Activated B cell treated with CpG ODN at 0.5 μM for 24 hours (primary cell): ENCODE results near the gene LDAF1. TPM values are rescaled to one million over a fixed set of nuclear protein-coding genes. Genes with fewer than 3 reads are reported as not detected.

Source experiments
- ATAC-seq: fragments of 200-7000 bp; cut with Tn5 transposase; one replicate; pipeline ENCODE4 v1.10.0; 2021; ENCODE audit warnings: low read depth, mild to moderate bottlenecking, moderate library complexity
- CTCF ChIA-PET: fragments of 350-600 bp; sonication (Branson Sonifier 250); formaldehyde crosslinking; loops from one replicate; lab custom pipeline; 2021; ENCODE audit warnings: antibody characterized with exemption; lab: Charles Lee
- POLR2A ChIA-PET: fragments of 350-600 bp; sonication (Branson Sonifier 250); formaldehyde crosslinking; loops from one replicate; lab custom pipeline; 2021; ENCODE audit warnings: antibody characterized with exemption; lab: Charles Lee
- DNase-seq: peaks from one replicate; pipeline ENCODE4 v3.0.0; 2022
- H3K27ac Mint-ChIP-seq: one replicate; pipeline ENCODE4 v1.8.0; 2020; ENCODE audit warnings: mixed read lengths
- H3K27me3 Mint-ChIP-seq: one replicate; pipeline ENCODE4 v1.8.0; 2021; ENCODE audit warnings: mixed read lengths
- H3K36me3 Mint-ChIP-seq: one replicate; pipeline ENCODE4 v1.8.0; 2021; ENCODE audit warnings: low read depth, mixed read lengths
- H3K4me1 Mint-ChIP-seq: one replicate; pipeline ENCODE4 v1.8.0; 2021; ENCODE audit warnings: mixed read lengths
- H3K4me3 Mint-ChIP-seq: one replicate; pipeline ENCODE4 v1.8.0; 2020; ENCODE audit warnings: mild to moderate bottlenecking, mixed read lengths
- H3K9me3 Mint-ChIP-seq: one replicate; pipeline ENCODE4 v1.8.0; 2020; ENCODE audit warnings: mixed read lengths
- intact Hi-C: fragments of 100-400 bp; cut with micrococcal nuclease; formaldehyde crosslinking; loops from one replicate; pipeline ENCODE4 v1.15.1; 2024
- total RNA-seq: library from RNA; stranded (reverse); gene quantifications from 2 replicates; pipeline ENCODE4 v1.2.3, GENCODE V29; 2022
- TF ChIP-seq, protein P1 (sequence below): fragments of 200-600 bp; IDR thresholded peaks from one replicate; pipeline ENCODE4 v1.8.0; 2022; ENCODE audit warnings: antibody characterized with exemption, mild to moderate bottlenecking

Gene LDAF1
- total RNA-seq, 1 donor from 2014 or later: 17.2 TPM

DNA sequence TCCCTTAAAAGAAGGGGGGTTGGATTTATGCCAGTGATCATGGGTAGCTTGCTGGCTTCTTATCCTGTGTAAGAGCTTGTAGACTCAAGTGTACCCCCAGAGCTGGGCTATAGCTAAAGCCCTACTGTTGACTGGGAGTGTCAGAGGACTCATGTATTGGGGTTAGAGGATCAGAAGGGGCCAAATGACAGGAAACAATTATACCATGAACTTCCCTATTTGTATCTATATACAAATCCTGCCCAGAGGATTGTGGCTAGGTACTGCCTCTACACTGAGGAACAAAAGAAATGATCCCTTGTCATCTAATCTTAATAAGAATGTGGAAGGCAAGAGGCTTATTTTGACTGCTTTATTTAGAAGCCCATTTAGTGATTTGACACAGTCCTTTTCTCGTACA is 38.6 kb downstream of the LDAF1 start:
- POLR2A ChIA-PET: no interaction called here
- Mint-ChIP-seq H3K4me1 (peaks cover 16% of the 10 kb centered on the region), H3K27me3 (peaks cover 33% of the 10 kb centered on the region), H3K36me3 (no peaks in the 10 kb centered on the region), H3K27ac (no peak overlapping the region), H3K4me3 (no peak overlapping the region), H3K9me3 (peaks cover under 1% of the 10 kb centered on the region)
- CTCF ChIA-PET: no interaction called here
- DNase-seq (no peak), ATAC-seq (no peak)
- intact Hi-C loops: no loop called here
- TF ChIP-seq, protein P1, sequence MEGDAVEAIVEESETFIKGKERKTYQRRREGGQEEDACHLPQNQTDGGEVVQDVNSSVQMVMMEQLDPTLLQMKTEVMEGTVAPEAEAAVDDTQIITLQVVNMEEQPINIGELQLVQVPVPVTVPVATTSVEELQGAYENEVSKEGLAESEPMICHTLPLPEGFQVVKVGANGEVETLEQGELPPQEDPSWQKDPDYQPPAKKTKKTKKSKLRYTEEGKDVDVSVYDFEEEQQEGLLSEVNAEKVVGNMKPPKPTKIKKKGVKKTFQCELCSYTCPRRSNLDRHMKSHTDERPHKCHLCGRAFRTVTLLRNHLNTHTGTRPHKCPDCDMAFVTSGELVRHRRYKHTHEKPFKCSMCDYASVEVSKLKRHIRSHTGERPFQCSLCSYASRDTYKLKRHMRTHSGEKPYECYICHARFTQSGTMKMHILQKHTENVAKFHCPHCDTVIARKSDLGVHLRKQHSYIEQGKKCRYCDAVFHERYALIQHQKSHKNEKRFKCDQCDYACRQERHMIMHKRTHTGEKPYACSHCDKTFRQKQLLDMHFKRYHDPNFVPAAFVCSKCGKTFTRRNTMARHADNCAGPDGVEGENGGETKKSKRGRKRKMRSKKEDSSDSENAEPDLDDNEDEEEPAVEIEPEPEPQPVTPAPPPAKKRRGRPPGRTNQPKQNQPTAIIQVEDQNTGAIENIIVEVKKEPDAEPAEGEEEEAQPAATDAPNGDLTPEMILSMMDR: no peak

DNA sequence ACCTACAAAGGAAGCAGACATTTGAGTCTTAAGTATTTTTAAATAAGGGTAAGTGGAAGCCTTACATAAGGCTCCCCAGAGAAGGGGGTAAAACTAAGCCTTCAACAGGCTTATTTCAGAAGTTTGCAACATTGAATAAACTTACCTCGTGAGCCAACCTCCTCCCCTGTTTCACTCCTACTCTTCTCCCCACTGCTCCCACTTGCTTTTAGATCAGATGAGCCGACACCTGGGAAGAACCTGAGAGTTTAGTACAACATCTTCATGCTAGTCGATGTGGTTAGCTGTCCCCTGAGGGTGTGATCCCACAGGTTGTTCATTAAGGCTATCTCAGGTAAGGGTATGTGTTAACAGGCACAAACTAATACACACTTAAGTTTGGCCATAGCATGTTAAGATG is 39.1 kb downstream of the LDAF1 start:
- Mint-ChIP-seq H3K4me1 (peaks cover 16% of the 10 kb centered on the region), H3K27me3 (peaks cover 33% of the 10 kb centered on the region), H3K36me3 (no peaks in the 10 kb centered on the region), H3K4me3 (no peak overlapping the region), H3K27ac (no peak overlapping the region), H3K9me3 (no peaks in the 10 kb centered on the region)
- TF ChIP-seq, protein P1: no peak
- intact Hi-C loops: no loop called here
- DNase-seq: no peak
- no peak for ATAC-seq
- CTCF ChIA-PET: no interaction called here
- POLR2A ChIA-PET: no interaction called here

DNA sequence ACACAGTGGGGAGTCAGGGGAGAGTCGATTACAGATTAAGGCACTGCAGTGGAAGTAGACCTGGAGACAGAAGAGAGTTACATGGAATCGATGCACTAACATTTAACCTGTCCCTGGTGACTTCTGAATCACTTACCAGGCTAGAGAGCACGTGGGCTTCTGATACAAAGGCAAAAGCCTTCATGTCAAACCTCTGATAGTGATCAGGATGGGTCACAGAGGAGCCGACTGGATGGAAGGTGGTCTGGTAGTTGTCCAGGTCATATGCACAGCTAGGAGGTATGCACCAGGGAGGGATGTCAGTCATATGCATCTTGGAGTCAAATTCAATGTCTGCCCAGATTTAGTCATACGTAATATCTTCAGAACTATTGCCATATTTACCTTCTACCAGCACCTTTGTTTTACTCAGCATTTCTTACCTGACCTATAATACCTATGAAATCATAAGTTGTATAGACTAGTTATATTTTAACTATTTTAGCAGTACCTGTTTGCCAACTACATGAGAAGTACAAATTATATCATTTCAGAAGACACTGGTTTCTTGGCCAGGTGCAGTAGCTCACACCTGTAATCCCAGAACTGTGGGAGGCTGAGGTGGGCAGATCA is 41.2 kb downstream of the LDAF1 start:
- H3K27me3 Mint-ChIP-seq: peaks cover 30% of the 10 kb centered on the region
- DNase-seq (no peak), ATAC-seq (no peak)
- POLR2A ChIA-PET: interaction anchor here (0.7 kb wide), 1 partner anchor 10 kb away, joined by 5 read pairs; no protein-coding TSS in a partner anchor
- peaks cover 12% of the 10 kb centered on the region for H3K4me1 Mint-ChIP-seq
- H3K4me3 Mint-ChIP-seq: no peak overlapping the region
- TF ChIP-seq, protein P1: no peak
- intact Hi-C loops: no loop called here
- H3K9me3 Mint-ChIP-seq: no peaks in the 10 kb centered on the region
- CTCF ChIA-PET: no interaction called here
- no peak overlapping the region for H3K27ac Mint-ChIP-seq
- H3K36me3 Mint-ChIP-seq: no peaks in the 10 kb centered on the region

DNA sequence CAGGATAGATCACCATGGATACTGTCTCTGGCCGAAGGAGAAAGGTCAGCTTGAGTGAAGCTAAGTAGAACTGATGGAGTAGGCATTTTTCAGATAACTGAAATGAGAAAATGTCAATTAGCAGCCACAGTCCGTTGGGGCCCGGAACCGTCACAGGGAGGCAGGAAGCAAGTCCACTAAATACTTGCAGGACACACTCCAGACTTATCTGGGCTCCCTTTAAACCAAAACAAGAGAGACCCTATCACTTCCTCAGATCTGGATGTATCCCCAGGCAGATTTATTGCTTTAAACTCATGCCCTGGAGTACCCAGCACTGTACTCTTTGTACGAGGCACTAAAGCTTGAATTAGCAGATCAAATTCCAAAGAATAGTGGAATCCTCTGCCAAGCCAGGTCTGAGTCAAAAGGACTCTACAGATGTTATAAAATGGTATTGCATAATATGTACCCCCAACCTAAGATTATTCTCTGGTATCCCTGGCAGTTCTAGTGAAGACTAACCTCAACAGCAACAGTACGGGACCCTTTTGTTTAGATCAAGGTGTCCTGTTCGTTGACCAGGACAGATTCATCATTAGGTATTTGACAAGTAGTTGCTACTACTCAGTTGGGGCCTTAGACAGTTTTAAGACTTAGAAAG is 44.8 kb downstream of the LDAF1 start:
- POLR2A ChIA-PET: no interaction called here
- CTCF ChIA-PET: no interaction called here
- ATAC-seq (no peak), DNase-seq (no peak)
- intact Hi-C loops: no loop called here
- TF ChIP-seq, protein P1: no peak
- H3K27ac Mint-ChIP-seq: no peak overlapping the region
- H3K4me1 Mint-ChIP-seq: no peaks in the 10 kb centered on the region
- H3K27me3 Mint-ChIP-seq: peaks cover 29% of the 10 kb centered on the region
- no peaks in the 10 kb centered on the region for H3K36me3 Mint-ChIP-seq
- no peaks in the 10 kb centered on the region for H3K9me3 Mint-ChIP-seq
- no peak overlapping the region for H3K4me3 Mint-ChIP-seq

DNA sequence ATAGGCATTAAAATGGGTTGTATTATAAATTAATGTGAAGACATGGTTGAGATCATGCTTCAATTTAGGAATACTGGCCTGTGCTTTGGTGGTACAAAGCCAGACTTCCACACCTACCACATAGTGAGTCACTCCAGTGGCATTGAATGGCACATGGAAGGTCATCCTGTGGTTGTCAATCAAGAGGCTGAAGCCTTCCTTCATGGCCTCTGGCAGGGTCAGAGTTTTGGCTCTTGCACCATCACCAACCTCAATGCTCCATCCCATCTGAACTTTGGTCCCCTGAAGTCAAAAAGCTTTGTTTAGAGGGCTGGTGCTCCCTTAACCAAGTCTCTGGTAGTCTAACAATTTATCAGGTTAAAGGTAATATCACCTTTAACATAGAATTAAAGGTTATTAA is 46.8 kb downstream of the LDAF1 start:
- Mint-ChIP-seq H3K27me3 (peaks cover 21% of the 10 kb centered on the region), H3K27ac (no peak overlapping the region), H3K4me1 (no peaks in the 10 kb centered on the region), H3K36me3 (no peaks in the 10 kb centered on the region), H3K9me3 (no peaks in the 10 kb centered on the region), H3K4me3 (no peak overlapping the region)
- ChIA-PET CTCF (no interaction called here), POLR2A (no interaction called here)
- DNase-seq (no peak), ATAC-seq (no peak)
- TF ChIP-seq, protein P1: no peak
- intact Hi-C loops: no loop called here
